Common myeloid progenitor, CD34-positive (primary cell): ENCODE results near the gene RALGAPA2.
A peak's percentile ranks its signal among the peaks of the same experiment; 100 is the strongest.

ENCODE experiments used
- CTCF ChIA-PET: fragments of 350-600 bp; sonication (Branson Sonifier 250); formaldehyde crosslinking; loops from one replicate; lab custom pipeline; 2021; ENCODE audit warnings: antibody characterized with exemption; lab: Charles Lee
- POLR2A ChIA-PET: fragments of 350-600 bp; sonication (Branson Sonifier 250); formaldehyde crosslinking; loops from one replicate; lab custom pipeline; 2021; ENCODE audit warnings: antibody characterized with exemption; lab: Charles Lee
- DNase-seq, 3 donors: peaks; one replicate each; pipeline versions ENCODE4 v3.0.0 to v3.0.0-alpha.2; 2013
- H3K27ac ChIP-seq, 2 experiments: 1 replicate in 1 of 2; 2 replicates in 1 of 2; pipeline ENCODE4 v1.7.0; 2013; ENCODE audit warnings: inconsistent platforms in 2 of 2, low read length in 2 of 2, mild to moderate bottlenecking in 2 of 2, low read depth in 1 of 2, moderate library complexity in 1 of 2; ENCODE audit not compliant: severe bottlenecking in 2 of 2, insufficient read depth in 1 of 2, poor library complexity in 1 of 2
- H3K27me3 ChIP-seq, 5 experiments: replicated peaks in 2 of 5; 1 replicate in 3 of 5; 2 replicates in 2 of 5; pipeline versions ENCODE4 v1.6.1 to v1.7.0; 2013; ENCODE audit warnings: low read length in 4 of 5, mild to moderate bottlenecking in 2 of 5, moderate library complexity in 2 of 5, inconsistent platforms in 1 of 5; ENCODE audit not compliant: insufficient read depth in 5 of 5, control insufficient read depth in 4 of 5
- H3K36me3 ChIP-seq, 4 experiments: 1 replicate in 2 of 4; 2 replicates in 2 of 4; pipeline versions ENCODE4 v1.6.1 to v1.7.0; 2013; ENCODE audit warnings: low read length in 3 of 4, control low read depth in 1 of 4, mild to moderate bottlenecking in 1 of 4; ENCODE audit not compliant: control insufficient read depth in 4 of 4, insufficient read depth in 4 of 4
- H3K4me1 ChIP-seq, 4 experiments: 1 replicate in 3 of 4; 2 replicates in 1 of 4; pipeline versions ENCODE4 v1.6.1 to v1.7.1; 2013; ENCODE audit warnings: low read length in 3 of 4, mild to moderate bottlenecking in 3 of 4, control low read depth in 1 of 4, inconsistent platforms in 1 of 4, moderate library complexity in 1 of 4; ENCODE audit not compliant: control insufficient read depth in 4 of 4, insufficient read depth in 4 of 4; ENCODE audit errors: control extremely low read depth in 1 of 4
- H3K4me3 ChIP-seq, 7 experiments: 1 replicate in 4 of 7; 2 replicates in 3 of 7; pipeline versions ENCODE4 v1.5.1 to v1.7.0; 2013; ENCODE audit warnings: mild to moderate bottlenecking in 7 of 7, low read length in 6 of 7, moderate library complexity in 6 of 7, inconsistent platforms in 2 of 7, low read depth in 2 of 7, control low read depth in 1 of 7; ENCODE audit not compliant: insufficient read depth in 4 of 7, control insufficient read depth in 1 of 7; ENCODE audit errors: extremely low read depth in 1 of 7
- H3K9me3 ChIP-seq, 5 experiments: 1 replicate in 4 of 5; 2 replicates in 1 of 5; pipeline versions ENCODE4 v1.6.1 to v1.7.1; 2013; ENCODE audit warnings: low read length in 4 of 5, mild to moderate bottlenecking in 2 of 5, inconsistent platforms in 1 of 5, low read depth in 1 of 5, moderate library complexity in 1 of 5; ENCODE audit not compliant: control insufficient read depth in 4 of 5, insufficient read depth in 2 of 5; ENCODE audit errors: control extremely low read depth in 1 of 5
- WGBS: methylation state at CpG from one replicate; pipeline ENCODE4 v1.1.5; 2013; ENCODE audit not compliant: insufficient coverage; 5-methylcytosine and 5-hydroxymethylcytosine counted together

RALGAPA2 gene

DNA sequence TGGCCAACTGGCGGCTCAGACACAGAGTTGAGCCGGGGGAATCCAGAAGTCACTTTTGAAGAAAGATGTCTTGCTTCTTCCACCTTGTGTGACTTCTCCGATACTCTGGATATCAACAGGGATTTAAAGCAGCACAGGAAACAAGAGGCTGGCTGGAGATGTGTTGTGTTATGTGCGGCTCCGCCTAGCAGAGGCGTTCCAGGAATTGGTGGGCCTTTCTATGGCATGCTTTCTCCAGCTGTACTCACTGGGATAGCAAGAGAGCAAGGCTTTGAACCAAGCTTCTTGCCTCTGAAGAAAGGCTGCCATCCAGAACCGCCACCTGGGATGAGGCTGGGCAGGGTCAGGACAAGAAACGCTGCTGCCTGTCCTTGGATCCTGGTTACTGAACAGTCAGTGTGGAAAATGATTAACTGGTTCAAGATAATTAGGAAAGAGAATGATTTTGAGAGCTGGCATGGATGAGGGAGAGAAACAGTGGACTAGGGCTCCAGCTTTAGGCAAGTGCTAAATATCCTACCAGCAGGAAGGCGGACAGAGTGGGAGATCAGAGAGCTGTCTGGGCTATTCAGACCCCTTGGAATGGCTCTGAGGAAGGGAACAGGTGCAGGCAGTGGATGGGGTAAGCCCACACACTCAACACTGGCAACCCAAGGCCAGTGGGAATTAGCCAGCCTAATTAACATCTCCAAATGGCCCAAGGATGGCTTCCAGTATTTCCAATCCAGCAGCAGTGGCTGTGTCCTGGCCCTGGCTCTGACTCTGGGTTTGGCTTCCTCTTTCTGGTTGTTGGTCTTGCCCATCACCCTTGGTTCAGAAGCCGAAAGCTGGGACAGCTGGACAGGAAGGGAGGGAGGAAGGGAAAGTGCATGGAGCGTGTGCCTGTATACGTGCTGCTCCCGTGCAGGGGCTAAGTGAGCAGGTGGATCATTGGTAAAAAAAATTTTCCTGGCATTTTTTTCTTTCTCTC is 312.6 kb downstream of the RALGAPA2 start:
- H3K4me3 ChIP-seq, result no peak overlapping the region
- POLR2A ChIA-PET, result no interaction called here
- WGBS, result 96% methylated on average over 9 of the region's 13 CpGs
- no peaks in the 10 kb centered on the region for H3K9me3 ChIP-seq
- no peak for DNase-seq
- H3K4me1 ChIP-seq, result no peaks in the 10 kb centered on the region
- no peaks in the 10 kb centered on the region for H3K27me3 ChIP-seq
- H3K36me3 ChIP-seq, result peaks cover 5 to 61% (median 30%) of the 10 kb centered on the region in 4 experiments
- CTCF ChIA-PET, result no interaction called here
- H3K27ac ChIP-seq, result no peak overlapping the region

- peaks cover 5 to 58% (median 25%) of the 10 kb centered on the region in 4 experiments for H3K36me3 ChIP-seq
- H3K9me3 ChIP-seq, result no peaks in the 10 kb centered on the region
- no peak for DNase-seq
- POLR2A ChIA-PET, result no interaction called here
- 100% methylated on average over 5 of the region's 7 CpGs for WGBS
- CTCF ChIA-PET, result no interaction called here
- no peak overlapping the region for H3K27ac ChIP-seq
- H3K27me3 ChIP-seq, result no peaks in the 10 kb centered on the region
- no peak overlapping the region for H3K4me3 ChIP-seq
- H3K4me1 ChIP-seq, result peaks cover 3 to 14% (median 10%) of the 10 kb centered on the region in 4 experiments
Measured at GRCh38 chr20:20398123-20398522, 314.3 kb downstream of the RALGAPA2 start.

DNA sequence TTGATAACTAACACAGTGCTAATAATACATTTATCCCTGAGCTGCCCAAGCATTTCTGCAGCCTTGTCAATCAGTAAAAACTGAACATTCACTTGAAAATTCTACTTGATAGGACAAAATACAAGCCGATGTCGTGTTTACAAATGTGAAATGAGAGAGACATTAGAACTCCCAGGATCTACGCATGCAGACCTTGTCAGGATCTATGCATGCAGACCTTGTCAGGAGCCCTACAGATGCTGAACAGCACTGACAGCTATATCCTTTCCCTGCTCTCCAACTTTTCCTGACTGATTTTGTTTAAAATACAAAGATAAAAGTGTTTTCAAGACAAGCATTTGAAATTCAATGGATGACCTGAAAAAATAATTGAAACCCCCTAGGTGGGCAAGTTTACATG is 315.6 kb downstream of the RALGAPA2 start:
- Histone ChIP-seq H3K4me3 (no peak overlapping the region), H3K36me3 (peaks cover 2 to 57% (median 23%) of the 10 kb centered on the region in 4 experiments), H3K27ac (no peak overlapping the region), H3K9me3 (no peaks in the 10 kb centered on the region), H3K27me3 (no peaks in the 10 kb centered on the region), H3K4me1 (peaks cover 3 to 20% (median 17%) of the 10 kb centered on the region in 4 experiments)
- WGBS, result 96% methylated on average over 3 of the region's 3 CpGs
- CTCF ChIA-PET, result no interaction called here
- DNase-seq, result no peak
- POLR2A ChIA-PET, result no interaction called here

DNA sequence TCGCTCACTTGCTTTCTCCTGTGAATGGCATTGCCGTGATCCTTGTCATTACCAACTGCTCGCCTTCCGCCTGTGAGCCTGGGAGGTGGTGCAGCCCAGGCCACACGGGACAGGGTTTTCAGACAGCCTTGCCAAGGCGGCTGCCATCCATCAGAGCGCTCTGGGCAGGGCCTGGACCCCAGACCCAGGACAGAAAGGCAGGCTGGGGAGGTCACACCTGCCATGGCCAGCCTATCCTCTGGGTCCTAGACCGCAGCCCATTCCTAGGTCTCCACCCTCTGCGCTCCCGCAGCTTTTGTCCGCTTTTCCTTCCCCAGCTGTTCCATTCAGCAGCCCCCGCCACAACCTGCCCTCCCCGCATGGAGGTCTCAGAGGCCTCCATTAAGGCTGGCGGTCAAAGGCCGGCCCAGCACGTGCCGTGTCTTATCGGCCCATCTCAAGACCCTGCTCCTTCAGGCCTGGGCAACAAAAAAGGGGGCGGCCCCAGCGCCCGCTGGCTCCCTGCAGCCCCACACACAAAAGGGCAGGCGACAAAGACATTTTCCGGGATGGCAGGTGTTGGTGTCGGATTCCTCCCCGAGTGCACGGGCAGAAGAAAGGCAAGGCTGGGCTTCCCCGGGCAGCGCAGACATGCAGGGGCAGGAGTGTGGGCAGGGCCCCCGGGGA is 316.4 kb downstream of the RALGAPA2 start:
- Histone ChIP-seq H3K36me3 (peaks cover 2 to 63% (median 30%) of the 10 kb centered on the region in 4 experiments), H3K27me3 (no peaks in the 10 kb centered on the region), H3K4me3 (no peak overlapping the region), H3K9me3 (no peaks in the 10 kb centered on the region), H3K4me1 (peaks cover 3 to 20% (median 17%) of the 10 kb centered on the region in 4 experiments), H3K27ac (no peak overlapping the region)
- DNase-seq, result no peak
- POLR2A ChIA-PET, result no interaction called here
- WGBS, result 97% methylated on average over 28 of the region's 29 CpGs
- CTCF ChIA-PET, result no interaction called here

GRCh38 chr20:20395087-20395486 is 317.4 kb downstream of the RALGAPA2 start:
- WGBS, result over 99% methylated on average over 12 of the region's 12 CpGs
- H3K4me3 ChIP-seq, result no peak overlapping the region
- H3K36me3 ChIP-seq, result peaks cover 2 to 69% (median 33%) of the 10 kb centered on the region in 4 experiments

DNA sequence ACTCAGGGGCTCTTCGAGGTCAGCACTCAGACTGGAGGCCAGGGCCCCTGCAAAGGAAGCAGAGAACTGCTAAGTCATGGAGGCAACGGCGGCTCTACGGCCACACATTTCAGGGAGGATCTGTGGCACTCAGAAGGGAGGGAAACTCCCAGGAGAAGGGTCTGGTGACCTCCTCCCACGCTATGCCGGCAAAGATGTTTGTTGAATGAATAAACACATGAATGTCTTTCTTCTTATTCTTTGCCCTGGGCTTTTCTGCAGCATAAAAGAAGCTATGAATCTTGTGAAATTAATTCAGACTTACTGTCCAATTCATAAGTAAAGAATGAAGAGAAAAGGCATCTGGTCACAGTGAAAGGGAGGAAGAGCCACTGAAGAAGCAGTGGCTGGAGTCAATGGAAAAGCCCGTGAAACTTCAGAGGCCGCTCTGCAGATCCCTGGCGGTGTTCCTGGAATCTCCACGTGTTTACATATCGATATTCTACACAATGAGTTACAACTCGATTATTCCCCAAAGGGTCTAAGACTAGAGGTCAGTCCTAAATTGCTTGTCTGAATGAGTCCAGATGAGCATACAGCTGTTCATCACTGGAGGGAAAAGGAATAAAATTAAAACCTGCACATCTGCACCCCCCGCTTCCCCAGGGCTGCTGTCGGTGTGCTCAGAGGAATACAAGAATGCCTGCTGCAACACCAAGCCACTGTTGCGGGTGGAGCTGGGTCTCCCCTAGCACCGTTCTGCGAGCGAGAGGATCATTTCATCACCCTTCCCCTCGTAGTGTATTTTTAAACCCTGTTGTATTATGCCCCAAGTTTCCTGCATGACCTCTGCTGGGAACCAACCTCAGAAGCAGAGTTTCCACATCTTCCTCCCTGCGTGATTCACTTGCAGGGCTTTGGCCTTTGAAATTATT is 319.0 kb downstream of the RALGAPA2 start:
- 48% methylated on average over 14 of the region's 20 CpGs for WGBS
- no peak overlapping the region for H3K27ac ChIP-seq
- no peaks in the 10 kb centered on the region for H3K27me3 ChIP-seq
- H3K4me3 ChIP-seq, result peak overlapping the region in 2 of 7 experiments; percentile 11 to 14
- peak; percentile 14 to 81 (median 77) for DNase-seq
- ChIA-PET CTCF (no interaction called here), POLR2A (interaction anchor here (0.7 kb wide), 1 partner anchor 14 kb away, joined by 3 read pairs; no protein-coding TSS in a partner anchor)
- H3K36me3 ChIP-seq, result peaks cover 0 to 63% (median 28%) of the 10 kb centered on the region in 4 experiments
- peaks cover 3 to 20% (median 17%) of the 10 kb centered on the region in 4 experiments for H3K4me1 ChIP-seq
- H3K9me3 ChIP-seq, result no peaks in the 10 kb centered on the region

More at GRCh38 chr20:20395087-20395486, 317.4 kb downstream of the RALGAPA2 start:
- DNase-seq, result no peak
- ChIA-PET CTCF (no interaction called here), POLR2A (no interaction called here)
- H3K9me3 ChIP-seq, result no peaks in the 10 kb centered on the region
- H3K4me1 ChIP-seq, result peaks cover 3 to 20% (median 17%) of the 10 kb centered on the region in 4 experiments
- H3K27ac ChIP-seq, result no peak overlapping the region
- no peaks in the 10 kb centered on the region for H3K27me3 ChIP-seq
